Measurements from ENCODE around the gene C13orf42. TPM values are rescaled to one million over a fixed set of nuclear protein-coding genes. Genes with fewer than 3 reads are reported as not detected.
"Not testable (repeated sequence)": the region's sequence is repeated elsewhere in the genome, so short reads cannot be mapped to it uniquely, and the experiment has no call there.

The C13orf42 gene
- total and polyA plus RNA-seq, 9 donors = 0.04 TPM; not detected in 8

DNA sequence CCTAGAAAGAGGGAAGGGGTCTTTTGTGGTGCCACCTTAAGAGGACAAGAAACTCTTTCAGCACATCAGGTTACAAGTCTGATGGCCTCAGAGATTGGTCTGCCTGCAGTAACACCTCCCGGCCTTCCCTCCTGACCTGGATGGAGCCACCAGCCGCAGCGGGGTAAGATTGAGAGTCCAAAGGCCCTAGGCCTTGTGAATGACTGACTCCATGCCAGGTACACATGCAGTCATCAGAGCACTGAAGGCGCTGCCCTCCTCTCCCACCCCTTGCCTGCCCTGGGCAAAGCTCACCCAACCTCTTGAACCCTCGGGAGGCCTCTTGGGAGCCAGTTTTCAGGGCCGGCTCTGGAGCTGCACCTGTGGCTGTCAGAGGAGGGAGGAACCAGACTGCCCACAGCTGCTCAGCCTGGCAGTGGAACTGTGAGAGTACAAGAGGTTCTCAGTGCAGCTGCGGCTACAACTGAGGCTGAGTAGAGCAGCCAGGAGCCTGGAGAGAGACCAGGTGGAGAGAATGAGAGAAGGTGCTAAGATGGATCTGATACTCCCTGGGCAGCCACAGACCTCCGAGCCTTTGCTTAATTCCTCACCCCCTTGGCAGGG lies 23.8 kb upstream of the C13orf42 start:
- WGBS, 3 donors = 80 to 82% (median 81%) methylated on average over 7 to 8 of the region's 8 CpGs
- Histone ChIP-seq H3K4me3 (no peak overlapping the region), H3K9me3 (no peaks in the 10 kb centered on the region), H3K4me1 (ENCODE audit: insufficient read depth) (no peaks in the 10 kb centered on the region), H3K27ac (no peak overlapping the region), H3K36me3 (no peaks in the 10 kb centered on the region), H3K27me3 (no peaks in the 10 kb centered on the region)
- TF ChIP-seq POLR2A (IDR thresholded peaks at IDR 0.05) = no peak
- TF ChIP-seq, protein P1, sequence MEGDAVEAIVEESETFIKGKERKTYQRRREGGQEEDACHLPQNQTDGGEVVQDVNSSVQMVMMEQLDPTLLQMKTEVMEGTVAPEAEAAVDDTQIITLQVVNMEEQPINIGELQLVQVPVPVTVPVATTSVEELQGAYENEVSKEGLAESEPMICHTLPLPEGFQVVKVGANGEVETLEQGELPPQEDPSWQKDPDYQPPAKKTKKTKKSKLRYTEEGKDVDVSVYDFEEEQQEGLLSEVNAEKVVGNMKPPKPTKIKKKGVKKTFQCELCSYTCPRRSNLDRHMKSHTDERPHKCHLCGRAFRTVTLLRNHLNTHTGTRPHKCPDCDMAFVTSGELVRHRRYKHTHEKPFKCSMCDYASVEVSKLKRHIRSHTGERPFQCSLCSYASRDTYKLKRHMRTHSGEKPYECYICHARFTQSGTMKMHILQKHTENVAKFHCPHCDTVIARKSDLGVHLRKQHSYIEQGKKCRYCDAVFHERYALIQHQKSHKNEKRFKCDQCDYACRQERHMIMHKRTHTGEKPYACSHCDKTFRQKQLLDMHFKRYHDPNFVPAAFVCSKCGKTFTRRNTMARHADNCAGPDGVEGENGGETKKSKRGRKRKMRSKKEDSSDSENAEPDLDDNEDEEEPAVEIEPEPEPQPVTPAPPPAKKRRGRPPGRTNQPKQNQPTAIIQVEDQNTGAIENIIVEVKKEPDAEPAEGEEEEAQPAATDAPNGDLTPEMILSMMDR (IDR thresholded peaks at IDR 0.05) = no peak
- TF ChIP-seq EP300 (IDR thresholded peaks at IDR 0.05) = no peak
- DNase-seq = no peak
- intact Hi-C loops (cut with DNase I) = no loop called here

DNA sequence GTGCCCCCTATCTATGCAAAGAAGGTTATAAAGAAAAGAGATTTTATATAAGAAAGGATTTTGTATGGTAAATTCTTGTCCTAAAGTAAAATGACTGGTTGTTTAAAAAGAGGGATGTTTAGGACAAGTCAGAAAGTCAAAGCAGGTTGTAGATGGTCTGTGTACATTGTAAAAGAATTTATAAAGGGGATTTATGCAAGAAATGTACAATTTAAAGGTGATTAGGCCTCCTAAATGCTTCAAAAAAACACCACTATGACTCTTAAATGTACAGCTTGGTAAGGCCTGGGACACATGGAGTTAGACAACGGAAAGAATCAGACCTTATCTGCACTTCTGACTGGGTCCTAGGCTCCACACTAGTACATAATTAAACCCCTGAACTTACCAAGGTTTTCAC lies 19.3 kb upstream of the C13orf42 start:
- Histone ChIP-seq H3K4me1 (ENCODE audit: insufficient read depth) (no peaks in the 10 kb centered on the region), H3K36me3 (no peaks in the 10 kb centered on the region), H3K4me3 (no peak overlapping the region), H3K9me3 (no peaks in the 10 kb centered on the region), H3K27ac (no peak overlapping the region), H3K27me3 (no peaks in the 10 kb centered on the region)
- TF ChIP-seq POLR2A (IDR thresholded peaks at IDR 0.05) (no peak), EP300 (IDR thresholded peaks at IDR 0.05) (no peak)
- TF ChIP-seq, protein P1 (IDR thresholded peaks at IDR 0.05) = no peak
- WGBS, 3 donors = 85 to 92% (median 87%) methylated on average over 1 of the region's 1 CpG
- intact Hi-C loops (cut with DNase I) = no loop called here
- no peak for DNase-seq

DNA sequence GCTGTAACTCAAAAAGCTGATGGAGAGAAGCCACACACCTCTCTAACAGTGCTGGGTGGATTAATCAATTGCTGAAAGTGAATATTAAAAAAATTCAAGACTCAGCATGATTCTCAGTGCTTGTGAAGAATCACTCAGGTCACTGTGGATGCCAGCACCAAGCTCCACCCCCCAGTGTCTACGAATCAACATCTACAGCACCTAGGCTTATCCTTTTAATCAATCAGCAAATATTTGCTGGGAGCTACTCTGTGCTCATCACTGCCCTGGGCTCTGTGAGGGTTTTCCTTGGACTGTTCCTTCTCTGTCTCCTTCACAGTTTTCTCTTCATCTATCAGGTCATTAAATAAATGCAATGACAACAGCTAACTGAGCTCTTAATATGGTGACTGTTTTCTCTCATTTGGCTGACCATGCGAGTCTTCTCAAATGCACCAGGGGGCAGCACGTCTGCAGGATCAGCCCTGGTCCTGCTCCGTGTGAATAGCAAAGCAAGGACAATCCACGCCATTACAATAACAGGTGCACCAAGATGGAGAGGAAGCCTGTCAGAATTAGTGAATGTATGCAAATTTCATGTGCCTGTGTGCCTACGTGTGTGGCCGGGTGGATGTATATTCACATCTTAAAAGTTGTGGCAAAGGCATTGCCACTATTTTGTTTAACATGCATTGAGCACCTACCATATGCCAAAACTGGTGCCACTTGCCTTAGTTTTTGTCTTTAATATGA lies 14.6 kb upstream of the C13orf42 start:
- H3K9me3 ChIP-seq = no peaks in the 10 kb centered on the region
- H3K27ac ChIP-seq = no peak overlapping the region
- intact Hi-C loops (cut with DNase I) = no loop called here
- H3K36me3 ChIP-seq = no peaks in the 10 kb centered on the region
- H3K4me3 ChIP-seq = no peak overlapping the region
- TF ChIP-seq, protein P1 (IDR thresholded peaks at IDR 0.05) = peak in 1 of 3 donors; percentile 13
- no peak for TF ChIP-seq POLR2A (IDR thresholded peaks at IDR 0.05)
- TF ChIP-seq EP300 (IDR thresholded peaks at IDR 0.05) = no peak
- WGBS, 3 donors = 42 to 50% (median 43%) methylated on average over 7 of the region's 7 CpGs
- H3K4me1 ChIP-seq (ENCODE audit: insufficient read depth) = no peaks in the 10 kb centered on the region
- no peaks in the 10 kb centered on the region for H3K27me3 ChIP-seq
- DNase-seq = peak in 2 of 5 donors; percentile 26 to 44

GRCh38 chr13:51122868-51123566 lies 11.9 kb upstream of the C13orf42 start:
- H3K27ac ChIP-seq = no peak overlapping the region
- no peak for DNase-seq
- 51 to 59% (median 57%) methylated on average over 6 of the region's 6 CpGs for WGBS, 3 donors
- TF ChIP-seq EP300 (IDR thresholded peaks at IDR 0.05) = no peak
- TF ChIP-seq, protein P1 (IDR thresholded peaks at IDR 0.05) = no peak
- no peak for TF ChIP-seq POLR2A (IDR thresholded peaks at IDR 0.05)
- H3K4me3 ChIP-seq = no peak overlapping the region
- no peaks in the 10 kb centered on the region for H3K4me1 ChIP-seq (ENCODE audit: insufficient read depth)
- intact Hi-C loops (cut with DNase I) = no loop called here
- H3K27me3 ChIP-seq = no peaks in the 10 kb centered on the region
- peaks cover 0 to under 1% of the 10 kb centered on the region in 2 donors for H3K9me3 ChIP-seq
- no peaks in the 10 kb centered on the region for H3K36me3 ChIP-seq

- H3K27ac ChIP-seq; H3K9me3 ChIP-seq; H3K4me1 ChIP-seq (ENCODE audit: insufficient read depth); intact Hi-C loops (cut with DNase I); H3K27me3 ChIP-seq; DNase-seq; H3K4me3 ChIP-seq; H3K36me3 ChIP-seq: not testable (repeated sequence)
- 75 to 84% (median 81%) methylated on average over 11 of the region's 11 CpGs for WGBS, 3 donors
Observed at GRCh38 chr13:51120873-51121272, 9.8 kb upstream of the C13orf42 start.
